HepG2 (cell line): ENCODE data around the gene PRDX2. TPM values are rescaled to one million over a fixed set of nuclear protein-coding genes. Genes with fewer than 3 reads are reported as not detected.

Experiments
- GPN1 ChIP-seq: sonication (generic); formaldehyde crosslinking; IDR thresholded peaks from 2 replicates; pipeline ENCODE4 v1.5.1; 2020; ENCODE audit warnings: missing genetic modification reagents, borderline replicate concordance
- HNF4A ChIP-seq: sonication (generic); formaldehyde crosslinking; IDR thresholded peaks from 2 replicates; pipeline ENCODE4 v1.4.0; 2020; ENCODE audit warnings: missing genetic modification reagents
- HOMEZ ChIP-seq: IDR thresholded peaks from 2 replicates; pipeline ENCODE4 v1.6.1; 2016; ENCODE audit warnings: low read depth
- HOXA9 ChIP-seq: sonication (generic); formaldehyde crosslinking; IDR thresholded peaks from 2 replicates; pipeline ENCODE4 v1.8.1; 2022; ENCODE audit warnings: missing genetic modification reagents, mild to moderate bottlenecking, moderate library complexity, borderline replicate concordance
- IRF1 ChIP-seq: sonication (generic); formaldehyde crosslinking; IDR thresholded peaks from 2 replicates; pipeline ENCODE4 v1.4.0; 2020; ENCODE audit warnings: low read depth, mild to moderate bottlenecking, missing genetic modification reagents
- MLLT10 ChIP-seq: sonication (generic); formaldehyde crosslinking; IDR thresholded peaks from 2 replicates; pipeline ENCODE4 v1.4.0; 2020; ENCODE audit warnings: missing genetic modification reagents
- NCOA1 ChIP-seq: sonication (generic); formaldehyde crosslinking; IDR thresholded peaks from 2 replicates; pipeline ENCODE4 v1.9.0; 2021; ENCODE audit warnings: missing genetic modification reagents
- PAF1 ChIP-seq: IDR thresholded peaks from 2 replicates; pipeline ENCODE4 v1.6.1; 2016; ENCODE audit warnings: missing genetic modification reagents, missing compliant biosample characterization
- PCBP2 ChIP-seq: fragments of 200-400 bp; formaldehyde crosslinking; optimal IDR thresholded peaks from 2 replicates; pipeline ENCODE3; 2018; ENCODE audit warnings: low read length, low read depth; ENCODE audit not compliant: poor library complexity, severe bottlenecking
- SIX4 ChIP-seq: sonication (generic); formaldehyde crosslinking; IDR thresholded peaks from 2 replicates; pipeline ENCODE4 v1.4.0; 2020; ENCODE audit warnings: missing genetic modification reagents
- SMAD3 ChIP-seq: sonication (generic); formaldehyde crosslinking; IDR thresholded peaks from 2 replicates; pipeline ENCODE4 v1.4.0; 2020; ENCODE audit warnings: missing genetic modification reagents
- ZBTB10 ChIP-seq: sonication (generic); formaldehyde crosslinking; IDR thresholded peaks from 2 replicates; pipeline ENCODE4 v1.4.0; 2020; ENCODE audit warnings: missing genetic modification reagents, borderline replicate concordance
- ZBTB4 ChIP-seq: sonication (generic); formaldehyde crosslinking; IDR thresholded peaks from 2 replicates; pipeline ENCODE4 v1.4.0; 2020; ENCODE audit warnings: missing genetic modification reagents, mild to moderate bottlenecking, borderline replicate concordance
- ZFP91 ChIP-seq: sonication (generic); formaldehyde crosslinking; IDR thresholded peaks from 2 replicates; pipeline ENCODE4 v1.9.0; 2022; ENCODE audit warnings: missing genetic modification reagents, mild to moderate bottlenecking, borderline replicate concordance
- ZNF747 ChIP-seq: sonication (generic); formaldehyde crosslinking; IDR thresholded peaks from 2 replicates; pipeline ENCODE4 v1.8.1; 2023; ENCODE audit warnings: missing genetic modification reagents, mild to moderate bottlenecking, borderline replicate concordance
- ZNF766 ChIP-seq: sonication (generic); formaldehyde crosslinking; IDR thresholded peaks from 2 replicates; pipeline ENCODE4 v1.5.0; 2020; ENCODE audit warnings: missing genetic modification reagents, borderline replicate concordance
- ZSCAN29 ChIP-seq: sonication (generic); formaldehyde crosslinking; conservative IDR thresholded peaks from 2 replicates; pipeline ENCODE4 v1.4.0; 2020; ENCODE audit warnings: mild to moderate bottlenecking, missing genetic modification reagents
- ZSCAN31 ChIP-seq: sonication (generic); formaldehyde crosslinking; IDR thresholded peaks from 2 replicates; pipeline ENCODE4 v1.5.0; 2020; ENCODE audit warnings: low read depth, mild to moderate bottlenecking, missing genetic modification reagents
- polyA plus RNA-seq, 8 experiments: library from polyadenylated mRNA; depleted of rRNA in 3 of 8; stranded (reverse) in 7 of 8; unstranded in 1 of 8; fragments of >200 nt; fragmentation: Illumina TruSeq in 4 of 8; extraction: Trizol in 4 of 8; gene quantifications; 2 replicates each; pipeline versions ENCODE4 v1.2.1 to v1.2.3, GENCODE V29; 2011 to 2016; ENCODE audit warnings: low read depth in 4 of 8, missing spikeins in 1 of 8, mixed read lengths in 1 of 8; ENCODE audit not compliant: insufficient read depth in 1 of 8
- total RNA-seq, 5 experiments: library from RNA; depleted of rRNA; stranded (reverse); fragments of >200 nt; fragmentation: Illumina TruSeq; extraction: Trizol; gene quantifications; 2 replicates each; pipeline ENCODE4 v1.2.3, GENCODE V29; 2016; ENCODE audit warnings: low read depth in 1 of 5

The PRDX2 gene
- total and polyA plus RNA-seq, 2 of the 13 experiments (the other 11 are each of a cell fraction or from before 2014, with no cell fraction given), result 218 to 381 TPM

GRCh38 chr19:12796146-12797071 lies 5.2 kb downstream of the PRDX2 start (continued):
- no peak for TF ChIP-seq SMAD3 (CRISPR knock-in tag)
- TF ChIP-seq ZNF747 (CRISPR knock-in tag), result no peak
- TF ChIP-seq ZBTB4 (CRISPR knock-in tag), result no peak; the same call in 1 of the 2 replicates
- no peak for TF ChIP-seq NCOA1 (CRISPR knock-in tag)
- no peak; the same call in 1 of the 2 replicates for TF ChIP-seq PAF1 (CRISPR knock-in tag)
- TF ChIP-seq GPN1 (CRISPR knock-in tag), result no peak
- no peak for TF ChIP-seq PCBP2
- TF ChIP-seq MLLT10 (CRISPR knock-in tag), result no peak
- no peak for TF ChIP-seq SIX4
- 0 out of 2 replicates have a peak, but pooled peaks have one; percentile 33 for TF ChIP-seq HOMEZ (CRISPR knock-in tag)
- TF ChIP-seq HNF4A (CRISPR knock-in tag), result no peak
- no peak for TF ChIP-seq HOXA9 (CRISPR knock-in tag)
- no peak for TF ChIP-seq ZSCAN31 (CRISPR knock-in tag)
- TF ChIP-seq ZBTB10, result no peak
- peak; percentile 59 for TF ChIP-seq ZFP91
- TF ChIP-seq IRF1 (CRISPR knock-in tag), result no peak
- no peak for TF ChIP-seq ZSCAN29 (CRISPR knock-in tag)
- TF ChIP-seq ZNF766 (CRISPR knock-in tag), result no peak
